ENCODE data around the gene DHPS. TPM values are rescaled to one million over a fixed set of nuclear protein-coding genes. Genes with fewer than 3 reads are reported as not detected.
"Not testable (repeated sequence)": the region's sequence is repeated elsewhere in the genome, so short reads cannot be mapped to it uniquely, and the experiment has no call there.

Gene DHPS
- total RNA-seq, 2 donors from 2014 or later = 55.8 to 136 TPM

- H3K27ac ChIP-seq = no peak overlapping the region
- peaks cover 6% of the 10 kb centered on the region for H3K4me1 ChIP-seq
- WGBS, 2 donors = 83 to 85% methylated on average over 19 to 26 of the region's 33 CpGs
- H3K27me3 ChIP-seq = no peaks in the 10 kb centered on the region
- DNase-seq (no peak), ATAC-seq (no peak)
- TF ChIP-seq POLR2A (IDR thresholded peaks at IDR 0.05) (no peak), CTCF (IDR thresholded peaks at IDR 0.05) (no peak)
- peaks cover 20 to 36% of the 10 kb centered on the region in 2 donors for H3K36me3 ChIP-seq (replicated peaks in 1 of 2; ENCODE audit: insufficient read depth in 1 of 2, low read depth in 2 of 2)
- no peaks in the 10 kb centered on the region for H3K9me3 ChIP-seq
- intact Hi-C loops (cut with DNase I) = no loop called here
- H3K4me3 ChIP-seq = no peak overlapping the region
Observed at GRCh38 chr19:12701596-12702282, 20.1 kb upstream of the DHPS start.

- WGBS, 2 donors = 75 to 85% methylated on average over 6 of the region's 6 CpGs
- TF ChIP-seq POLR2A (IDR thresholded peaks at IDR 0.05) = no peak
- TF ChIP-seq CTCF (IDR thresholded peaks at IDR 0.05) = no peak
- no peak for DNase-seq
- Histone ChIP-seq H3K4me3 (no peak overlapping the region), H3K36me3 (replicated peaks in 1 of 2; ENCODE audit: insufficient read depth in 1 of 2, low read depth in 2 of 2) (peaks cover 6 to 17% of the 10 kb centered on the region in 2 donors), H3K4me1 (peaks cover 20% of the 10 kb centered on the region), H3K27me3 (no peaks in the 10 kb centered on the region), H3K9me3 (no peaks in the 10 kb centered on the region), H3K27ac (no peak overlapping the region)
- ATAC-seq = no peak
- intact Hi-C loops (cut with DNase I) = no loop called here
Observed at GRCh38 chr19:12698138-12698537, 16.5 kb upstream of the DHPS start.

- intact Hi-C loops (cut with DNase I) = not testable (repeated sequence)
Observed at GRCh38 chr19:12697425-12697824, 15.7 kb upstream of the DHPS start.

GRCh38 chr19:12696366-12697335, 15.0 kb upstream of the DHPS start, which contains the start of gene FBXW9:
Gene FBXW9, minus strand, starts transcription at chr19:12696631. Its CDS starts 50 bp downstream, at chr19:12696581.
- peak within 1 kb of the TSS; percentile 54 to 89 (median 80) for H3K27ac ChIP-seq
- ATAC-seq (peak; percentile 93), DNase-seq (peak; percentile 95 to 98 (median 97))
- H3K9me3 ChIP-seq = no peaks in the 10 kb centered on the region
- peak within 1 kb of the TSS; percentile 54 to 94 for H3K4me3 ChIP-seq
- 6 to 10% methylated on average over 33 to 59 of the region's 59 CpGs for WGBS, 2 donors
- intact Hi-C loops (cut with DNase I) = no loop called here
- peaks cover 6 to 8% of the 10 kb centered on the region in 2 donors for H3K36me3 ChIP-seq (replicated peaks in 1 of 2; ENCODE audit: insufficient read depth in 1 of 2, low read depth in 2 of 2)
- H3K4me1 ChIP-seq = peaks cover 20% of the 10 kb centered on the region
- H3K27me3 ChIP-seq = no peaks in the 10 kb centered on the region
- TF ChIP-seq CTCF (IDR thresholded peaks at IDR 0.05) (no peak), POLR2A (IDR thresholded peaks at IDR 0.05) (peak; percentile 24 to 73 (median 71))

More at GRCh38 chr19:12697425-12697824, 15.7 kb upstream of the DHPS start:
- not testable (repeated sequence) for DNase-seq, ATAC-seq, H3K9me3 ChIP-seq, H3K4me3 ChIP-seq, H3K27ac ChIP-seq, H3K27me3 ChIP-seq
- Histone ChIP-seq H3K36me3 (replicated peaks in 1 of 2; ENCODE audit: insufficient read depth in 1 of 2, low read depth in 2 of 2) (peaks cover 6 to 13% of the 10 kb centered on the region in 2 donors), H3K4me1 (peaks cover 20% of the 10 kb centered on the region)
- WGBS, 2 donors = 96 to 97% methylated on average over 22 of the region's 22 CpGs

- Histone ChIP-seq H3K4me3 (peak overlapping the region; percentile 54 to 94), H3K27ac (no peak overlapping the region), H3K9me3 (no peaks in the 10 kb centered on the region), H3K27me3 (no peaks in the 10 kb centered on the region), H3K4me1 (peaks cover 20% of the 10 kb centered on the region), H3K36me3 (replicated peaks in 1 of 2; ENCODE audit: insufficient read depth in 1 of 2, low read depth in 2 of 2) (peaks cover 3% of the 10 kb centered on the region in 2 donors)
- TF ChIP-seq POLR2A (IDR thresholded peaks at IDR 0.05) (no peak), CTCF (IDR thresholded peaks at IDR 0.05) (no peak)
- ATAC-seq (peak; percentile 3), DNase-seq (no peak)
- 1% methylated on average over 35 of the region's 36 CpGs; no CpG with 5 or more reads in 1 of the 2 donors for WGBS, 2 donors
- intact Hi-C loops (cut with DNase I) = no loop called here
Observed at GRCh38 chr19:12695997-12696365, 14.3 kb upstream of the DHPS start.
